SJCRH30 (cell line): Measurements from ENCODE around the gene RTP2. TPM values are rescaled to one million over a fixed set of nuclear protein-coding genes. Genes with fewer than 3 reads are reported as not detected.
"Not testable (repeated sequence)": the region's sequence is repeated elsewhere in the genome, so short reads cannot be mapped to it uniquely, and the experiment has no call there.

Source experiments
- DNase-seq, 2 experiments: peaks; one replicate each; pipeline ENCODE4 v3.0.0-alpha.2; 2015 to 2020
- H3K27ac ChIP-seq: fragments of 250-450 bp; sonication (Bioruptor Pico); 2 replicates; pipeline ENCODE4 v1.5.1; 2020; ENCODE audit warnings: mild to moderate bottlenecking, moderate library complexity
- H3K27me3 ChIP-seq: fragments of 250-450 bp; sonication (Bioruptor Pico); 2 replicates; pipeline ENCODE4 v1.5.1; 2020; ENCODE audit warnings: mild to moderate bottlenecking, moderate library complexity
- H3K36me3 ChIP-seq: fragments of 250-450 bp; sonication (Bioruptor Pico); 2 replicates; pipeline ENCODE4 v1.5.1; 2020; ENCODE audit warnings: mild to moderate bottlenecking, moderate library complexity
- H3K4me1 ChIP-seq: fragments of 250-450 bp; sonication (Bioruptor Pico); 2 replicates; pipeline ENCODE4 v1.5.1; 2020; ENCODE audit warnings: mild to moderate bottlenecking, moderate library complexity
- H3K4me3 ChIP-seq: fragments of 250-450 bp; sonication (Bioruptor Pico); 2 replicates; pipeline ENCODE4 v1.5.1; 2020; ENCODE audit warnings: mild to moderate bottlenecking, moderate library complexity
- H3K9me3 ChIP-seq: fragments of 250-450 bp; sonication (Bioruptor Pico); replicated peaks from 2 replicates; pipeline ENCODE4 v1.5.1; 2020; ENCODE audit warnings: mild to moderate bottlenecking, moderate library complexity
- total RNA-seq: library from RNA; depleted of rRNA; stranded (reverse); fragments of >200 nt; shearing (Covaris generic); gene quantifications from 2 replicates; pipeline ENCODE4 v1.2.3, GENCODE V29; 2014

Gene RTP2
- total RNA-seq, 1 experiment from 2014 or later, result not detected

DNA sequence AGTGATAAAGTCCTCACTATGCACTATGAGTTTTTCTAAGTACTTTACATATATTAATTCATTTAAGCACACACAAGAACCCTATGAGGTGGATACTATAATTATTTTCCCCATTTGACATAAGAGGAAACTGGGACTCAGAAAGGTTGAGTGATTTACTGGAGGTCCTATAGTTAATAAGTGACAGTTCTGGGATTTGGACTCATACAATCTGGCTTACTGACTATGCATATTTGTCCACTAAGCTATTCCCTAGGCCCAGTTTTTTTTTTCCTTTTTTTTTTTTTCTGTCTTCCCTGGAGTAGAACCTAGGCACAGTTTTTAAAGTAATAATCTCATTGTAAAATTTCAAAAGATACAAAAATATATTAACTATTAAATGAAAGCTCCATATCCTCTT, 6.3 kb upstream of the RTP2 start:
- H3K4me3 ChIP-seq, result no peak overlapping the region
- H3K36me3 ChIP-seq, result no peaks in the 10 kb centered on the region
- H3K9me3 ChIP-seq, result no peaks in the 10 kb centered on the region
- DNase-seq, result no peak
- H3K27ac ChIP-seq, result no peak overlapping the region
- H3K27me3 ChIP-seq, result no peaks in the 10 kb centered on the region
- H3K4me1 ChIP-seq, result no peaks in the 10 kb centered on the region

DNA sequence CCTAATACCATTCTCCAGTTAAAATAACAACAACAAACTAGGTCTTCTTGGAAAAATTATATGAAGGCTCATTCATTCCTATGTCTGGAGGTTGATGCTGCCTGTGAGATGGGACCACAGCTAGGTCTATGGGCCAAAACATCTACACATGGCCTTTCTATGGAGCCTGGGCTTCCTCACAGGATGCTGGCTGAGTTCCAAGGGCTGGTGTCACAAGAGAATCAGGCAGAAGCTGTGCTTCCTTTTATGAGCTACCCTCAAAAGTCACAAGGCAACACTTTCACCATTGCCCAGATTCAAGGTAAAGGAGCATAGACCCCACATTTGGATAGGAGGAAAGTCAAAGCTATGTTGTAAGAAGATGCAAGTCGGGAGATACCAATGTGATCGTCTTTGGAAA, 4.6 kb upstream of the RTP2 start:
- Histone ChIP-seq H3K9me3 (no peaks in the 10 kb centered on the region), H3K4me1 (no peaks in the 10 kb centered on the region), H3K36me3 (no peaks in the 10 kb centered on the region), H3K4me3 (no peak overlapping the region), H3K27ac (no peak overlapping the region), H3K27me3 (no peaks in the 10 kb centered on the region)
- no peak for DNase-seq

DNA sequence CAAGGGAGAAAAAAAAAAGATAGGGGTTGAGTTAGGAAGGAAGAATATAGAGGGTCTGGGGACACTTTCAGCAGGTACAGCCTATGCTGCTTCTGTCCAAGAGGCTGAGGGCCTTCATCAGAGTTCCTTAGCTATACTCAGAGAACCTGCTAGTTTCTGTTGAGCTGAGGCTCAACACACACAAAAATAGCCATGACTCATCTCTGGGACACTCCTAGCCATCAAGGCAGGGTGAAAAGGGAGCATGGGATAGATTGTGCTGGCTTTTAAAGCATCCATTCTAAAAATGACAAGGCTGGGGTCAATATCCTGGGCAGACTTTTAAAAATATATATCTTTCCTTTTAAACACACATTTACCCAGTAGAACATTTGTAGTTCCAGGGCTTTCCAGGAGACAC, 2.8 kb upstream of the RTP2 start:
- H3K27me3 ChIP-seq, result no peaks in the 10 kb centered on the region
- no peak overlapping the region for H3K4me3 ChIP-seq
- DNase-seq, result no peak
- H3K36me3 ChIP-seq, result no peaks in the 10 kb centered on the region
- H3K9me3 ChIP-seq, result no peaks in the 10 kb centered on the region
- no peaks in the 10 kb centered on the region for H3K4me1 ChIP-seq
- H3K27ac ChIP-seq, result no peak overlapping the region

- H3K27me3 ChIP-seq, result no peaks in the 10 kb centered on the region
- no peak overlapping the region for H3K27ac ChIP-seq
- no peaks in the 10 kb centered on the region for H3K9me3 ChIP-seq
- no peaks in the 10 kb centered on the region for H3K36me3 ChIP-seq
- no peak for DNase-seq
- no peaks in the 10 kb centered on the region for H3K4me1 ChIP-seq
- no peak overlapping the region for H3K4me3 ChIP-seq
These were observed 2.1 kb downstream of the RTP2 start for GRCh38 chr3:187700249-187700648.

DNA sequence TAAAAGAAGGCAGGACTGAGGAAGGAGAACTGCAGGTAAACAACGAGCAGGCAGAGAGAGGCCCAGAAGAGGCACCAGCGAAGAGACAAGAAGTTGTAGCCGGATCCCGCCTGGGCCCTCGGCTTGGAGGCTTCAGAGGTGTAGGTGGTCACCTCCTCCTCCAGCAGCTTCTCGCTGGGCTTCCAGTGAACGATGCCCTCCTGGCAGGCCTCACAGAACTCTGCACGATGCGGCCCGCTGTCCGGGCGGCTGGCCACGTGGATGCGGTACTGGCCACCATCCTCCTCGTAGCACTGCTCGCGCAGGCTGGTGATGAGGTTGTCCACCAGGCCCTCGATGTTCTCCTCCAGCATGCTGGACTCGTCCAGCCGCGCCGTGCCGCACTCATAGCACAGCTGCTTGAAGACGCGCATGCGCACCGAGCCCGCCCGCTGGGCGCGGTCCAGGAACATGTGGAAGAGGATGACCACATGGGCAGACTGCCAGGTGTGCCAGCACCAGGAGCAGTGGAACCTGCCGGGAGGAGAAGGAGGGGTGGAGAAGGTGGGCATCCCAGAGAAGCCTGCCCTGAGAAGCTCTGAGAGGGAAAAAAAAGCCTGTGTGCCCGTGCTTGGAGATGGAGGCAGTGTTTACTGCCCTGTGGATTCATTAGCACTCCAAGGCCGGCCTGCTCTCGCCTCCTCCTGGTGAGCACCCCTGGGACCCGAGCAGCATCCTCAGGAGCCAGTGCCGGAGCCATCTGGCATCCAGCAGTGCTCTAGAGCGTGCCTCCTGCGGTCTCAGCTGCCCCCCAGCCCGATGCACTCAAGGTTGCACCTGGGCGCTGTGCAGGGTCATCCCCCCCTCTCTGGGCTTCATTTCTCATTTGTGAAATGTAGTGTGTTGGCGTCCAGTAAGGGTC, 3.6 kb downstream of the RTP2 start:
- H3K27me3 ChIP-seq, result no peaks in the 10 kb centered on the region
- H3K4me1 ChIP-seq, result no peaks in the 10 kb centered on the region
- H3K36me3 ChIP-seq, result no peaks in the 10 kb centered on the region
- no peak overlapping the region for H3K4me3 ChIP-seq
- DNase-seq, result no peak
- no peak overlapping the region for H3K27ac ChIP-seq
- no peaks in the 10 kb centered on the region for H3K9me3 ChIP-seq

GRCh38 chr3:187696021-187696420, 6.3 kb downstream of the RTP2 start:
- Histone ChIP-seq H3K4me1 (no peaks in the 10 kb centered on the region), H3K36me3 (no peaks in the 10 kb centered on the region), H3K4me3 (no peak overlapping the region), H3K9me3 (no peaks in the 10 kb centered on the region), H3K27ac (no peak overlapping the region), H3K27me3 (no peaks in the 10 kb centered on the region)
- no peak for DNase-seq

DNA sequence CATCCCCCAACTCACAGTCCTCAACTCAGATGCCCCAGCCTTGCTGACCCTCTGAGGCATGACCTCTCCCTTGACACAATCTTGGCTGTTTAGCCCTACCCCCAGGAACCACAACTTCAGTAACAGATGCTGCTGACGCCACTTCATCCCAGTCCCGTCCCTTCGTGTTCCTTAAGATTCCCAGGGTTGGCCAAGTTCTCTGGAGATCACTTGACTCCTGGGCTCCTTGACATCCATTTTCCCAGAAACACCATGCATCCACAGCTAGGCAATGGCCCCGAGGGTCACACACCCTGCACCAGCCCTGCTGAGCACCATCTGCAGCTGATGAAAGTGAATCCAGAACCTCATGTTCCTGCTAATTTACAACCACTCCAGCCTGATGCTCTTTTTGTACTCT, 6.9 kb downstream of the RTP2 start:
- Histone ChIP-seq H3K27ac (no peak overlapping the region), H3K9me3 (no peaks in the 10 kb centered on the region), H3K27me3 (no peaks in the 10 kb centered on the region), H3K4me3 (no peak overlapping the region), H3K36me3 (no peaks in the 10 kb centered on the region), H3K4me1 (no peaks in the 10 kb centered on the region)
- no peak for DNase-seq

DNA sequence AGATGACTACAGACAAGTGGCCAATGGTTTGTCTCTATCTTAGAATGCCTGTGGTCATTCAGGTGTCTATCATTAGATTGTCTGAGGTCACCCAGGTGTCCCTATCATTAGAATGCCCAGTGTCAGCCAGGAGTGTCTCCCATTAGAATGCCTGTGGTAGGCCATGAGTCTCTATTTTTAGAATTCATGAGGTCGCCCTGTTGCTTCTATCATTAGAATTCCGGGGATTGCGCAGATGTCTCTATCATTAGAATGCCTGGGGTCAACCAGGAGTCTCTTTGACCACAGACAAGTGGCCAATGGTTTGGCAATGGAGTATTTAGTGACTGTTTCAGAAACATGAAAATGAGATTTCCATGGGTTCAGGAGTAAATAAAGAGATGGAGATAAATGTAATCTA, 7.6 kb downstream of the RTP2 start:
- no peak overlapping the region for H3K27ac ChIP-seq
- no peaks in the 10 kb centered on the region for H3K9me3 ChIP-seq
- H3K4me3 ChIP-seq, result no peak overlapping the region
- no peaks in the 10 kb centered on the region for H3K27me3 ChIP-seq
- no peaks in the 10 kb centered on the region for H3K4me1 ChIP-seq
- H3K36me3 ChIP-seq, result no peaks in the 10 kb centered on the region
- DNase-seq, result peak in 1 of 2 experiments; percentile 4

DNA sequence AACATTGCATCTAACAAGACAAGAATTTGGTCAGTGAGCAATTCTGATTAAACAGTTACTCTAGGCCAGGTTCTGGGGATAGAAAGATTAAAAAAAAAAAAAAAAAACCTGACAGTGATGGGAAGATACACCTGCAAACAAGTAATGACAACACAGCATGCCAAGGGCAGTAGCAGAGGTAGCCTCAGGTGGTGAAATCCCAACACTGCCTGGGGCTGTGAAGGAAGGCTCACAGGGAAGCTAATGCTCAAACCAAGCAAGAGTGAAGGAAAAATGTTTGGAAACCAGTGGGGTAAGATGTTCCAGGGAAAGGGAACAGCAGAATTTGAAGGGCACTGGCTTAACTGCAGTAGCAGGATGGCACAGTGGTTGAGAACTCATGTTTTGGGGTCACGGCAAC, 8.9 kb downstream of the RTP2 start:
- H3K27me3 ChIP-seq, result no peaks in the 10 kb centered on the region
- no peaks in the 10 kb centered on the region for H3K36me3 ChIP-seq
- no peaks in the 10 kb centered on the region for H3K4me1 ChIP-seq
- no peak overlapping the region for H3K4me3 ChIP-seq
- no peak for DNase-seq
- H3K9me3 ChIP-seq, result no peaks in the 10 kb centered on the region
- no peak overlapping the region for H3K27ac ChIP-seq

GRCh38 chr3:187689984-187690383, 12.4 kb downstream of the RTP2 start:
- DNase-seq, result no peak
- H3K36me3 ChIP-seq, result no peaks in the 10 kb centered on the region

GRCh38 chr3:187686621-187687273, 15.6 kb downstream of the RTP2 start:
- Histone ChIP-seq H3K9me3 (no peaks in the 10 kb centered on the region), H3K4me3 (no peak overlapping the region), H3K27ac (no peak overlapping the region), H3K27me3 (no peaks in the 10 kb centered on the region), H3K4me1 (no peaks in the 10 kb centered on the region), H3K36me3 (no peaks in the 10 kb centered on the region)
- no peak for DNase-seq

More at GRCh38 chr3:187689984-187690383, 12.4 kb downstream of the RTP2 start:
- Histone ChIP-seq H3K27ac (no peak overlapping the region), H3K9me3 (no peaks in the 10 kb centered on the region), H3K4me3 (no peak overlapping the region), H3K27me3 (no peaks in the 10 kb centered on the region), H3K4me1 (no peaks in the 10 kb centered on the region)

GRCh38 chr3:187685948-187686347, 16.4 kb downstream of the RTP2 start:
- Histone ChIP-seq H3K4me1 (no peaks in the 10 kb centered on the region), H3K27ac (no peak overlapping the region), H3K36me3 (no peaks in the 10 kb centered on the region), H3K4me3 (no peak overlapping the region), H3K27me3 (no peaks in the 10 kb centered on the region), H3K9me3 (no peaks in the 10 kb centered on the region)
- DNase-seq, result no peak

DNA sequence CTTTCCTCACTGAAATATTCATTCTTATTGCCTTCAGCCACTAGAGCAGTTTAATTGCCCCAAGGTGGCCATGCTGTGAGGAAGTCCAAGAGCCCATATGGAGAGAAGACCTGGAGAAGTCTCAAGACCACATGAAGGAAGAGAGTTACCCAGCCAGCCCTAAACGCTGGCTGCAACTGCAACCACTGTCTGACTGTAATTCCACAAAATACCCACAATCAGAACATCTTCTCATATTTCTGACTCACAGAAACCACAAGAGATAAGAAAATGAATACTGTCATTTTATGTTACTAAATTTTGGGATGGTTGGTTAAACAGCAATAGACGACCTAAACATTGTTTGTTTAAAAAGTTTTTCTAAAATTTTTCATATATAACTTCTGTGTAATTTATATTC, 17.5 kb downstream of the RTP2 start:
- H3K36me3 ChIP-seq, result no peaks in the 10 kb centered on the region
- H3K4me3 ChIP-seq, result no peak overlapping the region

DNA sequence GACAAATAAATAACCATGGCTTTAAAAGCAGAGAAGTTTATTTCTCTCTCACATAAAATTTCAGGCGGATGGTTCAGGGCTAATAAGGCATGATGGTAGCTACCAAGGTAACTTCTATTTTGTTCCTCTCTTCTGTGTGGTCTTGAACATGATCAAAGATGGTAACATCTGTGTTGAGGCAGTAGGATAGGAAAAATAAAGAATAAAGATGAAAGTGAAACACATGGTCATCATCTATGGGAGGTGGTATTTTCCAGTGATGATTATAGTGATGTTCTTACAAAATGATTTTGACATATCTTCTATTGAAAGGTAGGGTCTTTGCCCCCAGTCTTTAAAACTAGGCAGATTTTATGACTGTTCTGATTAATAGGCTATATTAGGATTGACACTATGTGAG, 17.9 kb downstream of the RTP2 start:
- Histone ChIP-seq H3K27ac (no peak overlapping the region), H3K4me1 (no peaks in the 10 kb centered on the region), H3K4me3 (no peak overlapping the region), H3K27me3 (no peaks in the 10 kb centered on the region), H3K36me3 (no peaks in the 10 kb centered on the region), H3K9me3 (no peaks in the 10 kb centered on the region)
- no peak for DNase-seq

More for the DNA sequence above, 17.5 kb downstream of the RTP2 start:
- DNase-seq, result no peak
- Histone ChIP-seq H3K4me1 (no peaks in the 10 kb centered on the region), H3K27me3 (no peaks in the 10 kb centered on the region), H3K27ac (no peak overlapping the region), H3K9me3 (no peaks in the 10 kb centered on the region)

DNA sequence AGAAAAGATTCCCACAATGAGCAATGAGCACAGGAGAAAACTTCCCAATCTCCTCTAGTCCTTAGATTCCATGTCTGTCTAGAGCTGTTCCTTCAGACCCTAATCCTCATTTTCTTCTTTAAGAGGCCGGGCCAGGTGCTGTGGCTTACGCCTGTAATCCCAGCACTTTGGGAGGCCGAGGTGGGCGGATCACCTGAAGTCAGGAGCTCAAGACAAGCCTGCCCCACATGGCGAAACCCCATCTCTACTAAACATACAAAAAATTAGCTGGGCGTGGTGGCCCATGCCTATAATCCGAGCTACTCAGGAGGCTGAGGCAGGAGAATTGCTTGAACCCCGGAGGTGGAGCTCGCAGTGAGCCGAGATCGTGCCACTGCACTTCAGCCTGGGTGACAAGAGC, 20.6 kb downstream of the RTP2 start:
- not testable (repeated sequence) for H3K27me3 ChIP-seq, H3K4me1 ChIP-seq, H3K27ac ChIP-seq, H3K9me3 ChIP-seq, DNase-seq, H3K36me3 ChIP-seq, H3K4me3 ChIP-seq
